Parathyroid adenoma (tissue), 2 donors: ENCODE measurements around the gene PRDM2.
A peak's percentile ranks its signal among the peaks of the same experiment; 100 is the strongest.

ENCODE experiments used
- H2AFZ ChIP-seq: fragments of 300-600 bp; sonication (generic); one replicate; pipeline ENCODE4 v1.7.0; 2017; ENCODE audit warnings: antibody characterized with exemption, mild to moderate bottlenecking
- H3K27ac ChIP-seq: fragments of 300-600 bp; sonication (generic); one replicate; pipeline ENCODE4 v1.7.0; 2017
- H3K27me3 ChIP-seq: fragments of 300-600 bp; sonication (generic); one replicate; pipeline ENCODE4 v1.7.0; 2017; ENCODE audit warnings: low read length; ENCODE audit not compliant: control insufficient read depth, insufficient read depth
- H3K36me3 ChIP-seq: fragments of 300-600 bp; sonication (generic); one replicate; pipeline ENCODE4 v1.7.0; 2017; ENCODE audit warnings: low read length; ENCODE audit not compliant: control insufficient read depth, insufficient read depth
- H3K4me1 ChIP-seq: fragments of 300-600 bp; sonication (generic); one replicate; pipeline ENCODE4 v1.7.0; 2017; ENCODE audit warnings: control low read depth
- H3K4me2 ChIP-seq: fragments of 300-600 bp; sonication (generic); one replicate; pipeline ENCODE4 v1.7.0; 2017; ENCODE audit warnings: low read length
- H3K4me3 ChIP-seq: fragments of 300-600 bp; sonication (generic); one replicate; pipeline ENCODE4 v1.7.0; 2017; ENCODE audit warnings: low read depth, low read length
- H3K79me2 ChIP-seq: fragments of 300-600 bp; sonication (generic); one replicate; pipeline ENCODE4 v1.7.0; 2017; ENCODE audit warnings: control low read depth
- H3K9ac ChIP-seq: fragments of 300-600 bp; sonication (generic); one replicate; pipeline ENCODE4 v1.7.0; 2017; ENCODE audit warnings: mild to moderate bottlenecking
- H3K9me3 ChIP-seq: fragments of 300-600 bp; sonication (generic); one replicate; pipeline ENCODE4 v1.7.0; 2017; ENCODE audit warnings: low read length; ENCODE audit not compliant: control insufficient read depth
- TF ChIP-seq, protein P1 (sequence below): fragments of 300-600 bp; sonication (generic); IDR thresholded peaks from one replicate; pipeline ENCODE4 v1.7.0; 2017; ENCODE audit warnings: antibody characterized with exemption, mild to moderate bottlenecking
- donor health status: primary hyperparathyroidism.

PRDM2 gene

GRCh38 chr1:13697738-13698137, 2.2 kb upstream of the PRDM2 start:
- Histone ChIP-seq H3K9me3 (no peaks in the 10 kb centered on the region), H3K4me2 (no peak overlapping the region), H3K36me3 (no peaks in the 10 kb centered on the region), H3K79me2 (no peaks in the 10 kb centered on the region), H3K27me3 (no peaks in the 10 kb centered on the region), H3K27ac (no peak overlapping the region), H3K4me1 (no peaks in the 10 kb centered on the region), H2AFZ (no peak overlapping the region), H3K9ac (no peak overlapping the region), H3K4me3 (no peak overlapping the region)
- TF ChIP-seq, protein P1, sequence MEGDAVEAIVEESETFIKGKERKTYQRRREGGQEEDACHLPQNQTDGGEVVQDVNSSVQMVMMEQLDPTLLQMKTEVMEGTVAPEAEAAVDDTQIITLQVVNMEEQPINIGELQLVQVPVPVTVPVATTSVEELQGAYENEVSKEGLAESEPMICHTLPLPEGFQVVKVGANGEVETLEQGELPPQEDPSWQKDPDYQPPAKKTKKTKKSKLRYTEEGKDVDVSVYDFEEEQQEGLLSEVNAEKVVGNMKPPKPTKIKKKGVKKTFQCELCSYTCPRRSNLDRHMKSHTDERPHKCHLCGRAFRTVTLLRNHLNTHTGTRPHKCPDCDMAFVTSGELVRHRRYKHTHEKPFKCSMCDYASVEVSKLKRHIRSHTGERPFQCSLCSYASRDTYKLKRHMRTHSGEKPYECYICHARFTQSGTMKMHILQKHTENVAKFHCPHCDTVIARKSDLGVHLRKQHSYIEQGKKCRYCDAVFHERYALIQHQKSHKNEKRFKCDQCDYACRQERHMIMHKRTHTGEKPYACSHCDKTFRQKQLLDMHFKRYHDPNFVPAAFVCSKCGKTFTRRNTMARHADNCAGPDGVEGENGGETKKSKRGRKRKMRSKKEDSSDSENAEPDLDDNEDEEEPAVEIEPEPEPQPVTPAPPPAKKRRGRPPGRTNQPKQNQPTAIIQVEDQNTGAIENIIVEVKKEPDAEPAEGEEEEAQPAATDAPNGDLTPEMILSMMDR = no peak

DNA sequence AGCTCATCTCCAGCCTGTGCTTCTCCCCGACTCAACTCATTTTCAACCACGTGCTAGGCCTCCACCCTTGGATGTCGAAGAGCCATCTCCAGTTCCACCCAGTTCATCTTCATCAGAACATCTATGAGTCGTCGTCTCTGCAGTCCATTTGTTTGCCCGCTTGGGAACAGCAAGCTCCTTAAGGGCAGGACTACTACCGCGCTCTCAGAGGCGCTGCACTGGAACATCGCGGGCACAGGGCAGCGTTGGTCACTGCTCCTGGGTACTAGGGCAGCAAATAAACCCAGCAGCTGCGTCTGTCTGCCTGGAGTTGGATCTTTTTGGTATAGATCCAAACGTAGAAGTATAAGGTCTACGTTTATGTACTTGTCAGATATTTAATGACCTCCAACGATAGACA, 478 bp upstream of the PRDM2 start:
- no peaks in the 10 kb centered on the region for H3K36me3 ChIP-seq
- H3K9ac ChIP-seq = no peak overlapping the region
- no peaks in the 10 kb centered on the region for H3K4me1 ChIP-seq
- peak overlapping the region; percentile 71 for H3K4me2 ChIP-seq
- no peaks in the 10 kb centered on the region for H3K27me3 ChIP-seq
- H3K4me3 ChIP-seq = peak overlapping the region; percentile 59
- no peaks in the 10 kb centered on the region for H3K79me2 ChIP-seq
- H2AFZ ChIP-seq = peak overlapping the region; percentile 90
- peak overlapping the region; percentile 65 for H3K27ac ChIP-seq
- no peaks in the 10 kb centered on the region for H3K9me3 ChIP-seq
- TF ChIP-seq, protein P1 = no peak

- no peaks in the 10 kb centered on the region for H3K4me1 ChIP-seq
- peak overlapping the region; percentile 52 for H3K4me3 ChIP-seq
- no peak overlapping the region for H3K27ac ChIP-seq
- H3K9ac ChIP-seq = no peak overlapping the region
- peak overlapping the region; percentile 63 for H3K4me2 ChIP-seq
- TF ChIP-seq, protein P1 = no peak
- H3K27me3 ChIP-seq = no peaks in the 10 kb centered on the region
- no peaks in the 10 kb centered on the region for H3K79me2 ChIP-seq
- peak overlapping the region; percentile 72 for H2AFZ ChIP-seq
- no peaks in the 10 kb centered on the region for H3K36me3 ChIP-seq
- no peaks in the 10 kb centered on the region for H3K9me3 ChIP-seq
These were observed 708 bp downstream of the PRDM2 start for GRCh38 chr1:13700521-13701270.

DNA sequence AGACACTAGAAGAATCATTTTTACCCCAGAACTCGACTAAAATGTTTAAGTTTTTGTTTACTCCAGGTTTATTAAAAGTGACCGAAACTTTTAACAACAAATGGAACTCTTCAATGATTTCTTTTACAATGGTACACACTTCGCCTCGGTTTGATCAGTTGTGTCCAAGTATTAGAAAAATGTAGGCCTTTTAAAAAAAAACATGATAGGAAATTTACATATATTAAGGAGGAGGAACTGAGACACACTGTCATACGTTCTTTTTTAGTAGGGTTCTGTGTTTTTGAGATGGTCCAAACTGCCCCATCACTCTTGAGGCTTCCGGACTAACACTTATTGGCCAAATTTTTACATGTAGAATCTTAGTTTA, 1.3 kb downstream of the PRDM2 start:
- TF ChIP-seq, protein P1 = no peak
- H2AFZ ChIP-seq = no peak overlapping the region
- H3K27ac ChIP-seq = no peak overlapping the region
- no peak overlapping the region for H3K4me2 ChIP-seq
- H3K9me3 ChIP-seq = no peaks in the 10 kb centered on the region
- H3K4me1 ChIP-seq = no peaks in the 10 kb centered on the region
- H3K27me3 ChIP-seq = no peaks in the 10 kb centered on the region
- no peak overlapping the region for H3K9ac ChIP-seq
- H3K79me2 ChIP-seq = no peaks in the 10 kb centered on the region
- no peaks in the 10 kb centered on the region for H3K36me3 ChIP-seq
- H3K4me3 ChIP-seq = no peak overlapping the region
